Superior temporal gyrus (tissue), 1 donor: ENCODE measurements around the gene DUS2.

Experiments
- DNase-seq: peaks from one replicate; pipeline ENCODE4 v3.0.0-alpha.2; 2016; ENCODE audit errors: extremely low spot score

DUS2 gene

DNA sequence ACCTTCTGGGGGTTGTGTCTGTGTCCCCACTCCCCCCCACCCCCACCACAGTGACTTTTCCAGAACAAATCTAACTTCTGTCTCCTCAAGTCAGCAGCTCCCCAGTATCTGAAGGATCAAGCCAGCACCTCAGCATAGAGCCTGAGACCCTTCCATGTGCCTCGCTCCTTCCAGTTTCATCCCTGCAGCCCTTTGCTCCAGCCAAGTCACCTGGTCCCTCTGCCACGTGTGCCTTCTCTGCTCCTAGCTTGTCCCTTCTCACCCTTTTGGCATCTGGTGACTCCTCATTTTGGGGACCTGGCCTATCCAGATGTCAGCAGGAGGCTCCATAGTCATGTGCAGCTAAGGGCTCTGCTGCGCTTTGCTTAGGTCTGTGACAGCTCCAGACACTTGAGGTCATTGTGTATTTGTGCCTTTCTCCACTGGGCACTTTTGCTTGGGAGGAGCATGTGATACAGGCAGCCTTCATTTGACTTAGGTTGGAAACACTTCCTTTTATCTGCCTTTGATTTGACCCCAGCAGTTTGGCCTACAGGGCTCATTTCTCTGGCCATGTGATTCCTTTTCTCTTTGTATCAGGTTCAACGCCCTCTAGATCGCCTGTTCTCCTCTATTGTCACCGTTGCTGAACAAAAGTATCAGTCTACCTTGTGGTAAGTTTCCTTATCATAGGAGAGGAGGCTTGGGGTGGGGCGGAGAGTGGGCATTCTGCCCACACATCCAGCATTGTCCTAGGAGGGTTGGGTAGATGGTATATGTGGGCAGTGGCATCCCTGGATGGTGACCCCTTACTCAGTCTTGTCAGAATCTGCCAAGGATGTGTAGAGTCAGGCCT, 55.0 kb downstream of the DUS2 start:
- DNase-seq, result no peak

DNA sequence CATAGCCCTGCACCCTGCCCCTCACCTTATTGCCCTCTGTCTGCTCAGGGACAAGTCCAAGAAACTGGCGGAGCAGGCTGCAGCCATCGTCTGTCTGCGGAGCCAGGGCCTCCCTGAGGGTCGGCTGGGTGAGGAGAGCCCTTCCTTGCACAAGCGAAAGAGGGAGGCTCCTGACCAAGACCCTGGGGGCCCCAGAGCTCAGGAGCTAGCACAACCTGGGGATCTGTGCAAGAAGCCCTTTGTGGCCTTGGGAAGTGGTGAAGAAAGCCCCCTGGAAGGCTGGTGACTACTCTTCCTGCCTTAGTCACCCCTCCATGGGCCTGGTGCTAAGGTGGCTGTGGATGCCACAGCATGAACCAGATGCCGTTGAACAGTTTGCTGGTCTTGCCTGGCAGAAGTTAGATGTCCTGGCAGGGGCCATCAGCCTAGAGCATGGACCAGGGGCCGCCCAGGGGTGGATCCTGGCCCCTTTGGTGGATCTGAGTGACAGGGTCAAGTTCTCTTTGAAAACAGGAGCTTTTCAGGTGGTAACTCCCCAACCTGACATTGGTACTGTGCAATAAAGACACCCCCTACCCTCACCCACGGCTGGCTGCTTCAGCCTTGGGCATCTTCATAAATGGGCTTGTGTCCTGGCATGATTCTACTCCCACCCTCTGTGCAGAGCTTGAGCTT, 55.8 kb downstream of the DUS2 start:
- DNase-seq, result no peak

DNA sequence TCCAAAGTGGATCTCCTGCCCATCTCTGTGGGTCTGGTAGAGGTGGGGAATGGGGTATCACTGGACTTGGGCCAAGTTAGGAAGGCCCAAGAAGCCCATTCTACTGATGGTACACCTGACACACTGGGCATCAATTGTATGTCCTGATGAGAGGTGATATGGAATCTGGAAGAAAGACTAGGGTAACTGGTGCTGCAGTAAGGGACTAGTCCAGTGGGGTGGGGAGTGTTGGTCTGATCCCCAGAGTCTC, 56.2 kb downstream of the DUS2 start:
- DNase-seq, result no peak

DNA sequence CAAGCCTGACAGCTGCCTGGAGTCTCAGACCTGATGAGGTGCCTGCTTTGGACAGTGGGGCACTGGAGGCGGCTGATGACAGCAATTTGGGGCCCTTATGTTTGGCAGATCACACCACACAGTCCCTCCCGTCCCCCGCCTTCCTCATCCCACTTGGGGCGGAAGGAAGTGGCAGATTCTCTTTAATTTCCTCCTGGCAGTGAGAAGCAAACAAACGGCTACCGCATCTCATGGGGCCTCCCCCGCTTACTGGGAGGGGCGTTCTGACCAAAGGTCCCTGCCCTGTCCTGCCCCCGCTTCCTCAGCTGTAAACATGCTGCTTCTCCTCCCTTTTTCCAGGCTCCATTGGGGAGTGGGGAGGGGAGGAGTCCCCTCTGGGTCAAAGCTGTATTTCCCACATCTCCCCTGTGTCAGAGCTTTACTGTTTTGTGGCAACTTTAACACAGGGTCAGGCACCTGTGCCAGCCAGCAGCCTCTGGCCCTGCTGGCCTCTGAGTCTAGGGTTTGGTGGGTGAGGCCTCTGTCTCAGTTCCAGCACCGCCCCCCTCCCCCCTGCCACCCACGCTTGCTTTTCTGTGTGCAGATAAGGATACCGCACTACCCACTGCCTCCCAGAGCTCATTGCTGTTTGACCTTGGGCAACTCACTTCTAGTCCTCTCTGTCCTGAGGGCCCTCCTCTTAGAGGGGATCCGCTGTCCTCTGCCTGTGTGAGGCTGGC, 56.7 kb downstream of the DUS2 start:
- no peak for DNase-seq

DNA sequence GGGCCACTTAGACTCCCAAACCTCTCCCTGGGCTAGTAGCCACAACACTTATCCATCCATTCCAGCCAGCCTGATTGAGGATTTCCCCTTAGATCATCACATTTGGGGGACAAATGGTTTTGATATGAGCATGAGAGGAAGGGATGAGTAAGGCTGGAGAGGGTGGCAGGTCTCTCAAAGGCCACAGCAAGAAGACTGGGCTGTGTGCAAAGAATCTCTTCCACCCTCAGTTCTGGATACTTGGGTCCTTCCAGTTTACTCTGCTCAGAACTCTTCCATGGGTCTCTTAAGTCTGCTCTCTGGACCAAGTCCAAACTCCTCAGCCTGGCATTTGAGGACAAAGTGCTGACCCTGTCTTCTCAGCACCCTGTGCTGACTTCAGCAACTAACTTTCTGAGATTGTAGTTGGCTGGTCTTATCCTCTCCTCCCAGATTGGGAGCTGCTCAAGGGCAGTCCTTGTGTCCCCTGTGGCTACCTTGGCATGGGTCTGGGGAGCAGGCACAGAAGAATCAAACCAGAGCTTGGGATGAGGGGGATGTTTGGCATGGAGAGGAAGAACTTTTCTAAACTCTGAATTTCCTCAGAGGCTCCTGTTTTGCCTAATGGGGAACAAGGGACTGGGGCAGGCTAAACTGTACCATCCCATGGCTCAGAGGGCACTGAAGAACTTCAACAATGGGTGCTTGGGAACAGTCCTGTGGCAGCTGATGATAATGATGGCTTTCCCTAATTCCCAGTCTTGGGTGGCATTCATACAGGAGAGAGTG, 59.0 kb downstream of the DUS2 start:
- no peak for DNase-seq

DNA sequence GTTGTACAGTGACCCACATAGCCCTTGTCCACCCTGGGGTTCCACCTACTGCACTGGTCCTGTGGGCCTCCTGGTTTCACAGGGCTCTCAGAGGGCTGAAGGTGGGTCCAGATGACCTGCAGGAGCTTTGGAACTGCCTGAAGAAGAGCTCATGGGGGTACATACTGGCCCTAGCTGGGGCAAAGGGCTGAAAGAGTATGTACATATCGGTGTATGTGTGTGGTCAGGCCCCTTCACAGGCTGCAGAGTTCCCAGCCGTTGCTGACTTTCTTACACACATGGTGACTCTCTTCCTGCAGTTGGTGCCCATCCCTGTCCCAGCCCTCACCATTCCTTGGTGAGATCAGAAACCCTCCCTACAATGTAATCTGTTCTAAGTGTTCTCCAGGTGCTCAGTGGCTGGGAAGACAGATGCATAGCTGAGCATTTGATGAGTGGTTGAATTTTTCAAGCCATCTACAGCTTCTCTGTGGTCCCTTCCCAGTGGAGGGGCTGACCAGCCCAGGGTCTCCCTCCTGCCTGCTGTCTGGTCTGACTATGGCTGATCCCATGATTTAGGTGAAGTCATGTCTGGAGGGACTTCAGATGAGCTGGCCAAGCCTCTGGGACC, 59.6 kb downstream of the DUS2 start:
- no peak for DNase-seq

GRCh38 chr16:68083239-68083781, 60.2 kb downstream of the DUS2 start:
- no peak for DNase-seq

- no peak for DNase-seq
Measured at GRCh38 chr16:68083861-68084503, 60.9 kb downstream of the DUS2 start.

- DNase-seq, result peak; percentile 94
Measured at GRCh38 chr16:68084504-68085258, 61.6 kb downstream of the DUS2 start.

GRCh38 chr16:68085259-68086071, 62.4 kb downstream of the DUS2 start, which contains the start of gene NFATC3:
Gene NFATC3, plus strand, starts transcription at chr16:68085370. Its CDS starts 312 bp downstream, at chr16:68085682.
- peak; percentile 90 for DNase-seq

GRCh38 chr16:68086336-68086841, 63.3 kb downstream of the DUS2 start:
- peak; percentile 66 for DNase-seq

- no peak for DNase-seq
Measured at GRCh38 chr16:68086860-68087268, 63.8 kb downstream of the DUS2 start.

DNA sequence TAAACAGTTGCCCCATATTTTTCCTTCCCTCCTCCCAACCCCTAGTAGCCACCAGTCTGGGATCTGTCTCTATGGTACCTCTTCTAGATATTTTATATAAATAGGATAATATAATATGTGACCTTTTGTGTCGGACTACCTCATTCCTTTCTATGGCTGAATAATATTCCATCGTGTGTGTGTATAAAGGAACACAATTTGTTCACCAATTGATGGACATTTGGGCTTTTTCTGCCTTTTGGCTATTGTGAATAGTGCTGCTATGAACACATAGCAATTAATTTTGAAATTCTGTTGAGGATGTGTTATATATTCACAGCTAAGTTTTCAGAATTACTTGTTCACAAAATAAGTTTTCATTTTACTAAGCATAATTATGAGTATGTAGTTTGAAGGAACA, 64.6 kb downstream of the DUS2 start:
- no peak for DNase-seq

DNA sequence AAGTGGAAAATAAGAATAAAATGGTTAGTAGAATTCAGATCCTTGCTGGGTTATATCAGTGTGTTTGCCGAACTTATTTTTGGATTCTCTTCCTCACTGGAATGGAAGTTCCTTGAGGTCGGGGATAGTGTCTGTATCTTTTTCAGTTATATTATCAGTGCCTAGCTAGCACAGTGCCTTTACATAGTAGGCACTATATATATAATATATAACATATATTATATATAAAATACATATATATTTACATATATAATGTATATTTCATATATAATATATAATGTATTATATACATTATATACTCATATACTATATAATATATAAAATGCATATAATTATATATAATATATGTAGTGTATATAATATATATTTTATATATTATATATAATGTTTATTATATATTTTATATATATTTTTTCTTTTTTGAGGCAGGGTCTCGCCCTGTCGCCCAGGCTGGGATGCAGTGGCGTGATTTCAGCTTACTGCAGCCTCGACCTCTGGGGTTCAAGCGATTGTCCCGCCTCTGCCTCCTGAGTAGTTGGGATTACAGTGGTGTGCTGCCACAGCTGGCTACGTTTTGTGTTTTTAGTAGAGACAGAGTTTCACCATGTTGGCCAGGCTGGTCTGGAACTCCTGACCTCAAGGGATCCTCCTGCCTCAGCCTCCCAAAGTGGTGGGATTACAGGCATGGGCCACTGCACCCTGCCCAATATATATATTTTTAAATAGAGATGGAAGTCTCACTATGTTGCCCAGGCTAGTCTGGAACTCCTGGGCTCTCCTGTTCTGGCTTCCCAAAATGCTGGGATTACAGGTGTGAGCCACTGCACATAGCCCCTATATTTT, 65.3 kb downstream of the DUS2 start:
- no peak for DNase-seq

GRCh38 chr16:68089067-68089466, 66.0 kb downstream of the DUS2 start:
- no peak for DNase-seq

DNA sequence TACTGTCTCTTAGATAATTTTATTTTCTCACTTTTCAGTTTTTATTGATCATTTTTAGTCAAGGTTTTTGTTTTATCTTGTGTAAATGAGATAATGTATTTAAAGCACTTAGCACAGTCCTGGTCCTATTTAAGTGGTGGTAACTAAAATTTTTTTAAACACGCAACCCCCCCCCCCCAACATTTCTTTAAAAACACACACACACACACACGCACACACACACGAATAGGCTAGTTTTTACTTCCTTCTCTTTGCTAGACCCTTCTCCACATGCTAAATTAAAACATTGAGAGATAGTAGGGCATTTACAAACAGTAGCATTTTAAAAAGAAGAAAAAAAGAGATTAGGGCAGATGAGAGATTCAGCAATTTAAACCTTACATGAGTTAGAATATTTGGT, 67.0 kb downstream of the DUS2 start:
- no peak for DNase-seq

DNA sequence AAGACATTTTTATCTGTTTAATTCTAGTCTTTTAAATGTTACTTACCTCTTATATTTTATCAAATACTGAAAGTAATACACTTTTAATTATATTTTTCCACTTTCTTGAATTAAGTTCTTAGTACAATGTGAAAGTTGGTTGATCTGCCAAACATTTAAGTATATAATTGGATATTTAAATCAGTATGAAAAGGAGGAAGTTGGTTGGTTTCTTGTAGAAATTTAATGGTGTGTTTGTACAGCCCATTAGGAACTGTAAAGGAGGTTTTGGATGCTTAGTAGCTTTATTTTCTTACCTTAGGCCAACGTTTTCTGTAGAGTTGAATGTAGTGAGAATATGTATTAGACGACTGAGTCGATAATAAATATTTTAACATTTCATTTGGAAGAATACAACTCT, 67.4 kb downstream of the DUS2 start:
- DNase-seq, result no peak
